A673 (cell line): ENCODE results near the gene HGF.
"Not testable (repeated sequence)": the region's sequence is repeated elsewhere in the genome, so short reads cannot be mapped to it uniquely, and the experiment has no call there.

Source experiments
- CTCF ChIP-seq: fragments of 300-800, 200-600 bp; sonication (generic); conservative IDR thresholded peaks from 2 replicates; pipeline ENCODE4 v1.5.1; 2017; ENCODE audit warnings: low read depth, mild to moderate bottlenecking, antibody characterized with exemption, low read length, moderate library complexity, mixed read lengths
- EZH2 ChIP-seq: fragments of 200-600 bp; sonication (generic); IDR thresholded peaks from 2 replicates; pipeline ENCODE4 v1.6.1; 2017; ENCODE audit warnings: borderline replicate concordance, low read depth, mild to moderate bottlenecking, mixed read lengths, antibody characterized with exemption, low read length; ENCODE audit not compliant: poor library complexity, severe bottlenecking

- not testable (repeated sequence) for TF ChIP-seq CTCF, EZH2
Observed at GRCh38 chr7:81722250-81722649, 47.6 kb downstream of the HGF start.
